Activated CD4-positive, alpha-beta T cell treated with anti-CD3 and anti-CD28 coated beads for 36 hours (primary cell): ENCODE measurements around the gene ADAM19. TPM values are rescaled to one million over a fixed set of nuclear protein-coding genes. Genes with fewer than 3 reads are reported as not detected.
A peak's percentile ranks its signal among the peaks of the same experiment; 100 is the strongest.

Source experiments
- ATAC-seq: fragments of 200-7000 bp; cut with Tn5 transposase; one replicate; pipeline ENCODE4 v1.10.0; 2021; ENCODE audit warnings: mild to moderate bottlenecking, moderate library complexity
- CTCF ChIA-PET: fragments of 350-600 bp; sonication (Branson Sonifier 250); formaldehyde crosslinking; loops from one replicate; lab custom pipeline; 2021; ENCODE audit warnings: antibody characterized with exemption; lab: Charles Lee
- POLR2A ChIA-PET: fragments of 350-600 bp; sonication (Branson Sonifier 250); formaldehyde crosslinking; loops from one replicate; lab custom pipeline; 2021; ENCODE audit warnings: antibody characterized with exemption, inconsistent platforms; lab: Charles Lee
- DNase-seq: peaks from one replicate; pipeline ENCODE4 v3.0.0-alpha.2; 2020
- H3K27ac Mint-ChIP-seq: one replicate; pipeline ENCODE4 v1.8.0; 2021; ENCODE audit warnings: mixed read lengths
- H3K27me3 Mint-ChIP-seq: one replicate; pipeline ENCODE4 v1.8.0; 2021; ENCODE audit warnings: mixed read lengths
- H3K36me3 Mint-ChIP-seq: one replicate; pipeline ENCODE4 v1.8.0; 2021; ENCODE audit warnings: low read depth, mixed read lengths
- H3K4me1 Mint-ChIP-seq: one replicate; pipeline ENCODE4 v1.8.0; 2021; ENCODE audit warnings: mixed read lengths
- H3K4me3 Mint-ChIP-seq: one replicate; pipeline ENCODE4 v1.8.0; 2021; ENCODE audit warnings: mild to moderate bottlenecking, moderate library complexity, mixed read lengths
- H3K9me3 Mint-ChIP-seq: one replicate; pipeline ENCODE4 v1.8.0; 2021; ENCODE audit warnings: low read depth, mixed read lengths
- intact Hi-C, 2 experiments: fragments of 100-400 bp; cut with DNase I in 1 of 2; cut with micrococcal nuclease in 1 of 2; formaldehyde crosslinking; loops; one replicate each; pipeline versions ENCODE4 v1.14.2 to v1.15.1; 2022 to 2024; cut with DNase I, micrococcal nuclease
- total RNA-seq, 2 experiments: library from RNA; stranded (reverse); gene quantifications; one replicate each; pipeline ENCODE4 v1.2.3, GENCODE V29; 2021

Gene ADAM19
- total RNA-seq, 2 experiments from 2014 or later, result 63.6 to 69.5 TPM

GRCh38 chr5:157550663-157551062 is 24.9 kb downstream of the ADAM19 start:
- intact Hi-C loops, result no loop called here
- Mint-ChIP-seq H3K4me1 (peaks cover 79% of the 10 kb centered on the region), H3K27me3 (no peaks in the 10 kb centered on the region), H3K4me3 (no peak overlapping the region), H3K9me3 (no peaks in the 10 kb centered on the region), H3K27ac (peak overlapping the region; percentile 28), H3K36me3 (peaks cover 29% of the 10 kb centered on the region)
- ATAC-seq, result peak; percentile 55
- CTCF ChIA-PET, result interaction anchor here (0.7 to 1.6 kb wide), 4 partner anchors 8 to 208 kb away, joined by 3 to 4 read pairs (median 3); no protein-coding TSS in a partner anchor
- POLR2A ChIA-PET, result no interaction called here
- no peak for DNase-seq

- H3K4me1 Mint-ChIP-seq, result peaks cover 79% of the 10 kb centered on the region
- H3K27me3 Mint-ChIP-seq, result no peaks in the 10 kb centered on the region
- intact Hi-C loops, result no loop called here
- peaks cover 29% of the 10 kb centered on the region for H3K36me3 Mint-ChIP-seq
- no peaks in the 10 kb centered on the region for H3K9me3 Mint-ChIP-seq
- peak overlapping the region; percentile 51 for H3K27ac Mint-ChIP-seq
- CTCF ChIA-PET, result interaction anchor here (0.7 to 1.6 kb wide), 5 partner anchors 8 to 207 kb away, joined by 3 to 4 read pairs (median 3); no protein-coding TSS in a partner anchor
- ATAC-seq (peak; percentile 5), DNase-seq (no peak)
- H3K4me3 Mint-ChIP-seq, result peak overlapping the region; percentile 19
- POLR2A ChIA-PET, result no interaction called here
Observed at GRCh38 chr5:157549954-157550549, 25.5 kb downstream of the ADAM19 start.

GRCh38 chr5:157549283-157549629 is 26.3 kb downstream of the ADAM19 start:
- no peak for DNase-seq
- POLR2A ChIA-PET, result no interaction called here
- H3K4me1 Mint-ChIP-seq, result peaks cover 79% of the 10 kb centered on the region
- CTCF ChIA-PET, result interaction anchor here (0.7 to 1.2 kb wide), 4 partner anchors 14 to 102 kb away, joined by 3 read pairs; no protein-coding TSS in a partner anchor
- peaks cover 29% of the 10 kb centered on the region for H3K36me3 Mint-ChIP-seq
- H3K4me3 Mint-ChIP-seq, result peak overlapping the region; percentile 1
- no peaks in the 10 kb centered on the region for H3K27me3 Mint-ChIP-seq
- no peak for ATAC-seq
- intact Hi-C loops, result no loop called here
- peak overlapping the region; percentile 35 for H3K27ac Mint-ChIP-seq
- no peaks in the 10 kb centered on the region for H3K9me3 Mint-ChIP-seq

GRCh38 chr5:157548513-157549282 is 26.9 kb downstream of the ADAM19 start:
- Mint-ChIP-seq H3K27ac (peak overlapping the region; percentile 79), H3K27me3 (no peaks in the 10 kb centered on the region), H3K4me3 (no peak overlapping the region), H3K9me3 (no peaks in the 10 kb centered on the region), H3K36me3 (peaks cover 29% of the 10 kb centered on the region), H3K4me1 (peaks cover 82% of the 10 kb centered on the region)
- CTCF ChIA-PET, result interaction anchor here (0.7 to 1.2 kb wide), 3 partner anchors 25 to 102 kb away, joined by 3 read pairs; no protein-coding TSS in a partner anchor
- POLR2A ChIA-PET, result no interaction called here
- no peak for ATAC-seq
- DNase-seq, result no peak
- intact Hi-C loops, result no loop called here

GRCh38 chr5:157547941-157548512 is 27.5 kb downstream of the ADAM19 start:
- Mint-ChIP-seq H3K27ac (peak overlapping the region; percentile 79), H3K9me3 (no peaks in the 10 kb centered on the region), H3K36me3 (peaks cover 29% of the 10 kb centered on the region), H3K27me3 (no peaks in the 10 kb centered on the region), H3K4me1 (peaks cover 89% of the 10 kb centered on the region), H3K4me3 (no peak overlapping the region)
- DNase-seq, result no peak
- ChIA-PET POLR2A (no interaction called here), CTCF (interaction anchor here (0.6 kb wide), 1 partner anchor 194 kb away, joined by 4 read pairs; no protein-coding TSS in a partner anchor)
- peak; percentile 9 for ATAC-seq
- intact Hi-C loops, result no loop called here

- ChIA-PET CTCF (interaction anchor here (1.0 to 1.4 kb wide), 2 partner anchors 15 to 105 kb away, joined by 3 to 4 read pairs; no protein-coding TSS in a partner anchor), POLR2A (interaction anchor here (0.6 kb wide), 1 partner anchor 81 kb away, joined by 5 read pairs; no protein-coding TSS in a partner anchor)
- Mint-ChIP-seq H3K36me3 (peaks cover 22% of the 10 kb centered on the region), H3K27ac (peak overlapping the region; percentile 70), H3K9me3 (no peaks in the 10 kb centered on the region), H3K27me3 (no peaks in the 10 kb centered on the region), H3K4me3 (no peak overlapping the region), H3K4me1 (peaks cover 92% of the 10 kb centered on the region)
- intact Hi-C loops, result no loop called here
- no peak for DNase-seq
- no peak for ATAC-seq
Observed at GRCh38 chr5:157546456-157547100, 29.0 kb downstream of the ADAM19 start.

- Mint-ChIP-seq H3K27me3 (no peaks in the 10 kb centered on the region), H3K36me3 (peaks cover 17% of the 10 kb centered on the region), H3K4me1 (peaks cover 94% of the 10 kb centered on the region), H3K4me3 (peak overlapping the region; percentile 47), H3K27ac (peak overlapping the region; percentile 84), H3K9me3 (no peaks in the 10 kb centered on the region)
- intact Hi-C loops, result loop anchor here in 1 of 2 experiments (2.0 kb wide), 1 partner anchor 195 kb away; no protein-coding TSS in a partner anchor
- POLR2A ChIA-PET, result interaction anchor here (0.7 kb wide), 1 partner anchor 37 kb away, joined by 4 read pairs; no protein-coding TSS in a partner anchor
- DNase-seq, result no peak
- no peak for ATAC-seq
- CTCF ChIA-PET, result interaction anchor here (1.0 to 1.4 kb wide), 2 partner anchors 16 to 106 kb away, joined by 3 to 4 read pairs; no protein-coding TSS in a partner anchor
Observed at GRCh38 chr5:157545610-157546310, 29.8 kb downstream of the ADAM19 start.

GRCh38 chr5:157544623-157544989 is 31.0 kb downstream of the ADAM19 start:
- intact Hi-C loops, result loop anchor here in 1 of 2 experiments (2.0 kb wide), 1 partner anchor 194 kb away; no protein-coding TSS in a partner anchor
- ChIA-PET CTCF (interaction anchor here (0.6 kb wide), 1 partner anchor 187 kb away, joined by 3 read pairs; no protein-coding TSS in a partner anchor), POLR2A (no interaction called here)

GRCh38 chr5:157543825-157544622 is 31.6 kb downstream of the ADAM19 start:
- H3K4me1 Mint-ChIP-seq, result peaks cover 95% of the 10 kb centered on the region
- ChIA-PET POLR2A (no interaction called here), CTCF (interaction anchor here (0.6 to 1.0 kb wide), 2 partner anchors 17 to 188 kb away, joined by 3 read pairs; no protein-coding TSS in a partner anchor)
- H3K27ac Mint-ChIP-seq, result peak overlapping the region; percentile 84
- peak overlapping the region; percentile 47 for H3K4me3 Mint-ChIP-seq
- H3K36me3 Mint-ChIP-seq, result peaks cover 19% of the 10 kb centered on the region
- DNase-seq (peak; percentile 42), ATAC-seq (peak; percentile 2)
- intact Hi-C loops, result loop anchor here in 1 of 2 experiments (2.0 kb wide), 1 partner anchor 193 kb away; no protein-coding TSS in a partner anchor
- no peaks in the 10 kb centered on the region for H3K27me3 Mint-ChIP-seq
- no peaks in the 10 kb centered on the region for H3K9me3 Mint-ChIP-seq

More at GRCh38 chr5:157544623-157544989, 31.0 kb downstream of the ADAM19 start:
- peak; percentile 6 for ATAC-seq
- Mint-ChIP-seq H3K27me3 (no peaks in the 10 kb centered on the region), H3K36me3 (peaks cover 15% of the 10 kb centered on the region), H3K4me1 (peaks cover 95% of the 10 kb centered on the region), H3K27ac (peak overlapping the region; percentile 84), H3K4me3 (peak overlapping the region; percentile 47), H3K9me3 (no peaks in the 10 kb centered on the region)
- no peak for DNase-seq
